ENCODE data around the gene TAF4B. TPM values are rescaled to one million over a fixed set of nuclear protein-coding genes. Genes with fewer than 3 reads are reported as not detected.

TAF4B gene
- total and polyA plus RNA-seq, 4 donors: 0.10 to 4.3 (median 0.30) TPM

DNA sequence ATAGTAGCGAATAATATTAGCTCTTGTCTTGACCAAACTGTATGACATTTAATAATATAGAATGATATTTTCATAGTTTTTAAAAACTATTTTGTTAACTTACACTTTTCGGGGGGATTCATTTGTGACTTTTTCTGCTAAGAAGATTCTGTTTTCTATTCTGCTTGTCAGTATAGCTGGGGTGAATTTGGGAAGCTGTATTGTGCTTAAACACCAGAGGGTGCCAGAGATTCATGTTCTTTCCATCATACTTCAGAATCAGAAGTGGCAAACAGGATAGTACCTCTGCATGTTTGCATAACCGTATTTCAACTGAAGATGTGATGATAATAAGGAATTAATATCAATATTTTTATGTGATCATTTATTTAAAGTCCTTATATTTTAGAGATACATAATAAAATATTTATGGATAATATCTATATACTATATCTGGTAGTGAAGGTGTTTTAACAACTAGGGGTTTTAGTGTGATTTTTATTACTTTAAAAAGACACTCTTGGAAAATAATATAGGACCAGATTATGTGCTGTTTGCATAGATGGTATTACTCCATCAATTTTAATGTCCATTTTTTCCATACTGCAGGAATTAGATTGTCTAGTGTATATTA lies 81.0 kb downstream of the TAF4B start:
- TF ChIP-seq, protein P1, sequence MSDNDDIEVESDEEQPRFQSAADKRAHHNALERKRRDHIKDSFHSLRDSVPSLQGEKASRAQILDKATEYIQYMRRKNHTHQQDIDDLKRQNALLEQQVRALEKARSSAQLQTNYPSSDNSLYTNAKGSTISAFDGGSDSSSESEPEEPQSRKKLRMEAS (IDR thresholded peaks at IDR 0.05): no peak
- TF ChIP-seq, protein P2, sequence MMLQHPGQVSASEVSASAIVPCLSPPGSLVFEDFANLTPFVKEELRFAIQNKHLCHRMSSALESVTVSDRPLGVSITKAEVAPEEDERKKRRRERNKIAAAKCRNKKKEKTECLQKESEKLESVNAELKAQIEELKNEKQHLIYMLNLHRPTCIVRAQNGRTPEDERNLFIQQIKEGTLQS (IDR thresholded peaks at IDR 0.05): no peak
- TF ChIP-seq TAF1 (conservative IDR thresholded peaks at IDR 0.05): no peak
- TF ChIP-seq NR2F2 (IDR thresholded peaks at IDR 0.05): no peak
- no peak for TF ChIP-seq ZBTB33 (IDR thresholded peaks at IDR 0.05)
- no peak for TF ChIP-seq EGR1 (IDR thresholded peaks at IDR 0.05; ENCODE audit: low read depth in 2 of 2)
- no peak for TF ChIP-seq JUND (IDR thresholded peaks at IDR 0.05)
- no peak for TF ChIP-seq SP1 (IDR thresholded peaks at IDR 0.05)
- no peak for TF ChIP-seq REST (IDR thresholded peaks at IDR 0.05)
- no peak for TF ChIP-seq HNF4A (conservative IDR thresholded peaks at IDR 0.05)
- no peak for TF ChIP-seq RXRA (IDR thresholded peaks at IDR 0.05)
- TF ChIP-seq, protein P3, sequence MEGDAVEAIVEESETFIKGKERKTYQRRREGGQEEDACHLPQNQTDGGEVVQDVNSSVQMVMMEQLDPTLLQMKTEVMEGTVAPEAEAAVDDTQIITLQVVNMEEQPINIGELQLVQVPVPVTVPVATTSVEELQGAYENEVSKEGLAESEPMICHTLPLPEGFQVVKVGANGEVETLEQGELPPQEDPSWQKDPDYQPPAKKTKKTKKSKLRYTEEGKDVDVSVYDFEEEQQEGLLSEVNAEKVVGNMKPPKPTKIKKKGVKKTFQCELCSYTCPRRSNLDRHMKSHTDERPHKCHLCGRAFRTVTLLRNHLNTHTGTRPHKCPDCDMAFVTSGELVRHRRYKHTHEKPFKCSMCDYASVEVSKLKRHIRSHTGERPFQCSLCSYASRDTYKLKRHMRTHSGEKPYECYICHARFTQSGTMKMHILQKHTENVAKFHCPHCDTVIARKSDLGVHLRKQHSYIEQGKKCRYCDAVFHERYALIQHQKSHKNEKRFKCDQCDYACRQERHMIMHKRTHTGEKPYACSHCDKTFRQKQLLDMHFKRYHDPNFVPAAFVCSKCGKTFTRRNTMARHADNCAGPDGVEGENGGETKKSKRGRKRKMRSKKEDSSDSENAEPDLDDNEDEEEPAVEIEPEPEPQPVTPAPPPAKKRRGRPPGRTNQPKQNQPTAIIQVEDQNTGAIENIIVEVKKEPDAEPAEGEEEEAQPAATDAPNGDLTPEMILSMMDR (IDR thresholded peaks at IDR 0.05; ENCODE audit: low read depth, low read length, missing input control): peak; percentile 42
- no peak for TF ChIP-seq HNF4G (IDR thresholded peaks at IDR 0.05)
- peak; percentile 74 to 79 for TF ChIP-seq RAD21 (IDR thresholded peaks at IDR 0.05)
- TF ChIP-seq FOXA2 (IDR thresholded peaks at IDR 0.05): no peak
- TF ChIP-seq FOXA1 (IDR thresholded peaks at IDR 0.05): no peak
- no peak for TF ChIP-seq YY1 (IDR thresholded peaks at IDR 0.05)
- Histone ChIP-seq H3K36me3 (ENCODE audit: control insufficient read depth in 4 of 4, insufficient read depth in 3 of 4, low read depth in 1 of 4, low read length in 3 of 4) (no peaks in the 10 kb centered on the region), H3K4me3 (ENCODE audit: low read depth in 1 of 3, low read length in 3 of 3) (no peak overlapping the region), H3K9me3 (ENCODE audit: control insufficient read depth in 4 of 4, low read length in 3 of 4) (no peaks in the 10 kb centered on the region), H3K27ac (ENCODE audit: low read depth in 1 of 2, low read length in 2 of 2) (no peak overlapping the region), H3K27me3 (ENCODE audit: control insufficient read depth in 4 of 4, insufficient read depth in 4 of 4, low read length in 3 of 4) (no peaks in the 10 kb centered on the region), H3K9ac (ENCODE audit: low read depth in 1 of 2, low read length in 2 of 2) (no peak overlapping the region), H3K4me1 (ENCODE audit: control insufficient read depth in 4 of 4, insufficient read depth in 4 of 4, low read length in 3 of 4) (no peaks in the 10 kb centered on the region)
- no peak for DNase-seq (ENCODE audit: low spot score)
- 47% methylated on average over 3 of the region's 3 CpGs for WGBS
